KMS-11 (cell line): ENCODE results near the gene ACAP3.

ENCODE experiments used
- H2AFZ ChIP-seq: fragments of 200-600 bp; sonication (generic); 2 replicates; pipeline ENCODE4 v1.6.1; 2016; ENCODE audit warnings: antibody characterized with exemption, mixed run types, low read depth
- H3K27ac ChIP-seq: fragments of 200-600 bp; sonication (generic); 2 replicates; pipeline ENCODE4 v1.6.1; 2016; ENCODE audit warnings: mild to moderate bottlenecking, mixed run types
- H3K27me3 ChIP-seq: fragments of 200-600 bp; sonication (generic); 2 replicates; pipeline ENCODE4 v1.6.1; 2017; ENCODE audit warnings: mild to moderate bottlenecking, low read depth, mixed run types, moderate library complexity; ENCODE audit not compliant: insufficient read depth
- H3K36me3 ChIP-seq: fragments of 200-600 bp; sonication (generic); 2 replicates; pipeline ENCODE4 v1.6.1; 2017; ENCODE audit warnings: mild to moderate bottlenecking, mixed run types; ENCODE audit not compliant: insufficient read depth
- H3K4me1 ChIP-seq: fragments of 200-600 bp; sonication (generic); 2 replicates; pipeline ENCODE4 v1.6.1; 2016; ENCODE audit warnings: mild to moderate bottlenecking, low read depth, mixed run types; ENCODE audit not compliant: poor library complexity, severe bottlenecking
- H3K4me2 ChIP-seq: fragments of 200-600 bp; sonication (generic); 2 replicates; pipeline ENCODE4 v1.7.0; 2016; ENCODE audit warnings: mild to moderate bottlenecking, mixed run types
- H3K4me3 ChIP-seq: fragments of 200-600 bp; sonication (generic); IDR thresholded peaks from 2 replicates; pipeline ENCODE4 v1.6.1; 2017; ENCODE audit warnings: low read depth, low read length, mixed read lengths; ENCODE audit not compliant: insufficient read depth
- H3K79me2 ChIP-seq: fragments of 200-600 bp; sonication (generic); 2 replicates; pipeline ENCODE4 v1.6.1; 2016; ENCODE audit warnings: low read depth, mixed run types; ENCODE audit not compliant: insufficient read depth
- H3K9ac ChIP-seq: fragments of 200-600 bp; sonication (generic); 2 replicates; pipeline ENCODE4 v1.6.1; 2016; ENCODE audit warnings: mild to moderate bottlenecking, mixed run types
- H4K20me1 ChIP-seq: fragments of 200-600 bp; sonication (generic); 2 replicates; pipeline ENCODE4 v1.6.1; 2016; ENCODE audit warnings: mild to moderate bottlenecking, mixed run types; ENCODE audit not compliant: insufficient read depth
- CTCF ChIP-seq: fragments of 200-600 bp; sonication (generic); conservative IDR thresholded peaks from 2 replicates; pipeline ENCODE4 v1.6.1; 2017; ENCODE audit warnings: low read depth, mild to moderate bottlenecking, antibody characterized with exemption, low read length, moderate library complexity, mixed read lengths

The ACAP3 gene

GRCh38 chr1:1332774-1333480 lies 25.2 kb upstream of the ACAP3 start:
- no peak overlapping the region for H3K4me3 ChIP-seq
- H3K36me3 ChIP-seq: no peaks in the 10 kb centered on the region
- H3K4me1 ChIP-seq: no peaks in the 10 kb centered on the region
- no peaks in the 10 kb centered on the region for H4K20me1 ChIP-seq
- H3K79me2 ChIP-seq: no peaks in the 10 kb centered on the region
- no peaks in the 10 kb centered on the region for H3K27me3 ChIP-seq
- no peak overlapping the region for H2AFZ ChIP-seq
- no peak overlapping the region for H3K9ac ChIP-seq
- H3K4me2 ChIP-seq: no peak overlapping the region
- H3K27ac ChIP-seq: no peak overlapping the region
- TF ChIP-seq CTCF: no peak

GRCh38 chr1:1332031-1332755 lies 24.5 kb upstream of the ACAP3 start:
- no peak overlapping the region for H3K4me2 ChIP-seq

GRCh38 chr1:1331068-1331965 lies 23.6 kb upstream of the ACAP3 start, which contains the start of gene TAS1R3:
Gene TAS1R3, plus strand, starts transcription at chr1:1331280. Its CDS starts 66 bp downstream, at chr1:1331346.
- H3K4me1 ChIP-seq: peaks cover 3% of the 10 kb centered on the region
- no peak within 1 kb of the TSS for H3K4me3 ChIP-seq
- no peak within 1 kb of the TSS for H3K27ac ChIP-seq
- peaks cover 4% of the 10 kb centered on the region; the same call in 1 of the 2 replicates for H3K79me2 ChIP-seq
- H3K36me3 ChIP-seq: no peaks in the 10 kb centered on the region
- H4K20me1 ChIP-seq: no peaks in the 10 kb centered on the region
- no peak for TF ChIP-seq CTCF
- H3K4me2 ChIP-seq: no peak within 1 kb of the TSS
- H3K27me3 ChIP-seq: no peaks in the 10 kb centered on the region
- no peak within 1 kb of the TSS for H3K9ac ChIP-seq
- no peak within 1 kb of the TSS for H2AFZ ChIP-seq

More at GRCh38 chr1:1332031-1332755, 24.5 kb upstream of the ACAP3 start:
- no peak overlapping the region for H3K9ac ChIP-seq
- H3K27ac ChIP-seq: no peak overlapping the region
- no peak for TF ChIP-seq CTCF
- H3K4me1 ChIP-seq: no peaks in the 10 kb centered on the region
- H3K36me3 ChIP-seq: no peaks in the 10 kb centered on the region
- H3K27me3 ChIP-seq: no peaks in the 10 kb centered on the region
- no peaks in the 10 kb centered on the region for H4K20me1 ChIP-seq
- H3K4me3 ChIP-seq: no peak overlapping the region
- no peaks in the 10 kb centered on the region for H3K79me2 ChIP-seq
- no peak overlapping the region for H2AFZ ChIP-seq

- H3K36me3 ChIP-seq: no peaks in the 10 kb centered on the region
- no peak overlapping the region for H3K4me3 ChIP-seq
- H3K4me2 ChIP-seq: no peak overlapping the region
- peaks cover 5% of the 10 kb centered on the region; the same call in 1 of the 2 replicates for H3K79me2 ChIP-seq
- no peak for TF ChIP-seq CTCF
- no peak overlapping the region for H3K9ac ChIP-seq
- H3K27me3 ChIP-seq: no peaks in the 10 kb centered on the region
- H4K20me1 ChIP-seq: no peaks in the 10 kb centered on the region
- no peak overlapping the region for H2AFZ ChIP-seq
- peaks cover 11% of the 10 kb centered on the region for H3K4me1 ChIP-seq
- H3K27ac ChIP-seq: no peak overlapping the region
Measured at GRCh38 chr1:1330366-1331067, 22.8 kb upstream of the ACAP3 start.
